Testis (tissue), 2 donors: ENCODE results near the gene BAIAP3.

ENCODE experiments used
- POLR2A ChIP-seq: fragments of 450-650 bp; IDR thresholded peaks from one replicate; pipeline ENCODE4 v1.6.1; 2017; ENCODE audit warnings: antibody characterized with exemption, mild to moderate bottlenecking, moderate library complexity
- TF ChIP-seq, protein P1 (sequence below), 3 experiments: fragments of 450-650 bp in 2 of 3; fragments of 200-600 bp in 1 of 3; sonication (generic) in 1 of 3; IDR thresholded peaks; one replicate each; pipeline ENCODE4 v1.5.1; 2016 to 2019; ENCODE audit warnings: antibody characterized with exemption in 3 of 3, mild to moderate bottlenecking in 2 of 3, moderate library complexity in 1 of 3

DNA sequence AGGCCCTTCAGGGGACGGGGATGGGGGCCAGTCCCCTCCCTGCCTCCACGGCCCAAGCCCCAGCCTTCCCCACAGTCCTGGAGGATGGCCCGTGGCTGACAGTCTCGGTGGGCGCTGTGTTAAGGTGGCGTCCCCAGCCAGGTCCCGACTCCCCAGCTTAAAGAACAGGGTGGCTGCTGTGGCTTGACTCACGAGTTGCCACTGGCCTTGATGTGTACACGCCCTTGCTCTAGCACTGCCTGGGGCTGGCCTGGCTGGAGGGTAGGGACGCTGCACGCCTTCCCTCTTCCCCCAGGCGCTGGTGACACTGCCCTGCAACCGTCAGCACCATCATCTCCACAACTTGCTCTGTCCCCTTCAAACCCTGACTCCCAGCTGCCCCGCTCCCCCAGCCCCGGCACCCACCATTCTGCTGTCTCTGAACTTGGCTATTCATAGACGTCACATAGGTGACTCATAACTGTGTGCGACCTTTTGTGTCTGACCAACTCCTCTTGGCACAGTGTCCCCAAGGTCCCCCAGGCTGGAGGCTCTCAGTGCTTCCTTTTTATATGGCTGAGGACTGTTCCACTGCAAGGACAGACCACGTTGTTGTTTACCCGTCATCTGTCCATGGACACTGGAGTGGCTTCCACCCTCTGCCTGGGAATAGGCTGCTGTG, 24.6 kb downstream of the BAIAP3 start:
- no peak for TF ChIP-seq POLR2A
- TF ChIP-seq, protein P1, sequence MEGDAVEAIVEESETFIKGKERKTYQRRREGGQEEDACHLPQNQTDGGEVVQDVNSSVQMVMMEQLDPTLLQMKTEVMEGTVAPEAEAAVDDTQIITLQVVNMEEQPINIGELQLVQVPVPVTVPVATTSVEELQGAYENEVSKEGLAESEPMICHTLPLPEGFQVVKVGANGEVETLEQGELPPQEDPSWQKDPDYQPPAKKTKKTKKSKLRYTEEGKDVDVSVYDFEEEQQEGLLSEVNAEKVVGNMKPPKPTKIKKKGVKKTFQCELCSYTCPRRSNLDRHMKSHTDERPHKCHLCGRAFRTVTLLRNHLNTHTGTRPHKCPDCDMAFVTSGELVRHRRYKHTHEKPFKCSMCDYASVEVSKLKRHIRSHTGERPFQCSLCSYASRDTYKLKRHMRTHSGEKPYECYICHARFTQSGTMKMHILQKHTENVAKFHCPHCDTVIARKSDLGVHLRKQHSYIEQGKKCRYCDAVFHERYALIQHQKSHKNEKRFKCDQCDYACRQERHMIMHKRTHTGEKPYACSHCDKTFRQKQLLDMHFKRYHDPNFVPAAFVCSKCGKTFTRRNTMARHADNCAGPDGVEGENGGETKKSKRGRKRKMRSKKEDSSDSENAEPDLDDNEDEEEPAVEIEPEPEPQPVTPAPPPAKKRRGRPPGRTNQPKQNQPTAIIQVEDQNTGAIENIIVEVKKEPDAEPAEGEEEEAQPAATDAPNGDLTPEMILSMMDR (IDR thresholded peaks at IDR 0.05), result no peak
